ENCODE results near the gene MYO9B.

- TF ChIP-seq, protein P1, sequence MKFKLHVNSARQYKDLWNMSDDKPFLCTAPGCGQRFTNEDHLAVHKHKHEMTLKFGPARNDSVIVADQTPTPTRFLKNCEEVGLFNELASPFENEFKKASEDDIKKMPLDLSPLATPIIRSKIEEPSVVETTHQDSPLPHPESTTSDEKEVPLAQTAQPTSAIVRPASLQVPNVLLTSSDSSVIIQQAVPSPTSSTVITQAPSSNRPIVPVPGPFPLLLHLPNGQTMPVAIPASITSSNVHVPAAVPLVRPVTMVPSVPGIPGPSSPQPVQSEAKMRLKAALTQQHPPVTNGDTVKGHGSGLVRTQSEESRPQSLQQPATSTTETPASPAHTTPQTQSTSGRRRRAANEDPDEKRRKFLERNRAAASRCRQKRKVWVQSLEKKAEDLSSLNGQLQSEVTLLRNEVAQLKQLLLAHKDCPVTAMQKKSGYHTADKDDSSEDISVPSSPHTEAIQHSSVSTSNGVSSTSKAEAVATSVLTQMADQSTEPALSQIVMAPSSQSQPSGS (CRISPR knock-in tag; IDR thresholded peaks at IDR 0.05; ENCODE audit: borderline replicate concordance, low read depth) = no peak
- TF ChIP-seq ZNF232 (CRISPR knock-in tag; IDR thresholded peaks at IDR 0.05) (no peak), ZNF512 (CRISPR knock-in tag; IDR thresholded peaks at IDR 0.05; ENCODE audit: borderline replicate concordance) (no peak), ZBTB43 (CRISPR knock-in tag; IDR thresholded peaks at IDR 0.05) (no peak), MAX (CRISPR knock-in tag; IDR thresholded peaks at IDR 0.05) (no peak), MLX (CRISPR knock-in tag; IDR thresholded peaks at IDR 0.05) (no peak), FOXP1 (CRISPR knock-in tag; IDR thresholded peaks at IDR 0.05; ENCODE audit: borderline replicate concordance) (no peak)
- TF ChIP-seq, protein P2, sequence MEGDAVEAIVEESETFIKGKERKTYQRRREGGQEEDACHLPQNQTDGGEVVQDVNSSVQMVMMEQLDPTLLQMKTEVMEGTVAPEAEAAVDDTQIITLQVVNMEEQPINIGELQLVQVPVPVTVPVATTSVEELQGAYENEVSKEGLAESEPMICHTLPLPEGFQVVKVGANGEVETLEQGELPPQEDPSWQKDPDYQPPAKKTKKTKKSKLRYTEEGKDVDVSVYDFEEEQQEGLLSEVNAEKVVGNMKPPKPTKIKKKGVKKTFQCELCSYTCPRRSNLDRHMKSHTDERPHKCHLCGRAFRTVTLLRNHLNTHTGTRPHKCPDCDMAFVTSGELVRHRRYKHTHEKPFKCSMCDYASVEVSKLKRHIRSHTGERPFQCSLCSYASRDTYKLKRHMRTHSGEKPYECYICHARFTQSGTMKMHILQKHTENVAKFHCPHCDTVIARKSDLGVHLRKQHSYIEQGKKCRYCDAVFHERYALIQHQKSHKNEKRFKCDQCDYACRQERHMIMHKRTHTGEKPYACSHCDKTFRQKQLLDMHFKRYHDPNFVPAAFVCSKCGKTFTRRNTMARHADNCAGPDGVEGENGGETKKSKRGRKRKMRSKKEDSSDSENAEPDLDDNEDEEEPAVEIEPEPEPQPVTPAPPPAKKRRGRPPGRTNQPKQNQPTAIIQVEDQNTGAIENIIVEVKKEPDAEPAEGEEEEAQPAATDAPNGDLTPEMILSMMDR (IDR thresholded peaks at IDR 0.05) = no peak
- TF ChIP-seq, protein P3, sequence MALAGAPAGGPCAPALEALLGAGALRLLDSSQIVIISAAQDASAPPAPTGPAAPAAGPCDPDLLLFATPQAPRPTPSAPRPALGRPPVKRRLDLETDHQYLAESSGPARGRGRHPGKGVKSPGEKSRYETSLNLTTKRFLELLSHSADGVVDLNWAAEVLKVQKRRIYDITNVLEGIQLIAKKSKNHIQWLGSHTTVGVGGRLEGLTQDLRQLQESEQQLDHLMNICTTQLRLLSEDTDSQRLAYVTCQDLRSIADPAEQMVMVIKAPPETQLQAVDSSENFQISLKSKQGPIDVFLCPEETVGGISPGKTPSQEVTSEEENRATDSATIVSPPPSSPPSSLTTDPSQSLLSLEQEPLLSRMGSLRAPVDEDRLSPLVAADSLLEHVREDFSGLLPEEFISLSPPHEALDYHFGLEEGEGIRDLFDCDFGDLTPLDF (CRISPR knock-in tag; IDR thresholded peaks at IDR 0.05) = no peak
These were observed 1.5 kb upstream of the MYO9B start for GRCh38 chr19:17073869-17074633.
